HepG2 (cell line): ENCODE measurements around the gene MAIP1. TPM values are rescaled to one million over a fixed set of nuclear protein-coding genes. Genes with fewer than 3 reads are reported as not detected.

Experiments used
- ATAC-seq: fragments of 200-7000 bp; cut with Tn5 transposase; 3 replicates; pipeline ENCODE4 v1.9.1; 2020; ENCODE audit warnings: mild to moderate bottlenecking, moderate library complexity
- BruUV-seq: library from RNA; stranded (reverse); fragments of 400-500 nt; replicated peaks from 2 replicates; lab custom pipeline; 2021; lab: Mats Ljungman, UMichigan
- CTCF ChIA-PET: fragments of 300-600 bp; formaldehyde crosslinking; extraction: SDS; loops from one replicate; lab custom pipeline; 2021; ENCODE audit warnings: low total read pairs, inconsistent platforms, low intra/inter-chr PET ratio; lab: Yijun Ruan, JAX
- POLR2A ChIA-PET: fragments of 350-600 bp; sonication (Branson Sonifier 250); formaldehyde crosslinking; loops from one replicate; lab custom pipeline; 2020; ENCODE audit warnings: antibody characterized with exemption, inconsistent platforms; lab: Yijun Ruan, JAX
- DNase-seq: peaks from one replicate; pipeline ENCODE4 v3.0.0-alpha.2; 2015; ENCODE audit warnings: low spot score
- FAIRE-seq: peaks from 3 replicates; lab custom pipeline; 2011; peaks lifted over from hg19 to GRCh38; lab: Jason Lieb, UNC
- H2AFZ ChIP-seq: one replicate; pipeline ENCODE4 v1.6.1; 2011; ENCODE audit warnings: low read length, inconsistent platforms
- H3K27ac ChIP-seq: fragments of 300-600 bp; 3 replicates; pipeline ENCODE4 v1.8.0; 2011; ENCODE audit warnings: mixed run types, mild to moderate bottlenecking, mixed read lengths, low read length, inconsistent platforms; ENCODE audit not compliant: insufficient read depth; ENCODE audit errors: extremely low read length
- H3K27me3 ChIP-seq, 2 experiments: fragments of 200-600 bp in 1 of 2; 2 replicates in 1 of 2; 3 replicates in 1 of 2; pipeline versions ENCODE4 v1.6.0 to v1.8.0; 2011; ENCODE audit warnings: low read length in 2 of 2, mild to moderate bottlenecking in 2 of 2, moderate library complexity in 2 of 2, inconsistent platforms in 1 of 2; ENCODE audit not compliant: insufficient read depth in 2 of 2, control insufficient read depth in 1 of 2
- H3K36me3 ChIP-seq, 2 experiments: fragments of 200-600 bp in 1 of 2; replicated peaks in 1 of 2; 2 replicates in 1 of 2; 3 replicates in 1 of 2; pipeline versions ENCODE4 v1.5.1 to v1.8.0; 2011; ENCODE audit warnings: low read length in 2 of 2, inconsistent platforms in 1 of 2; ENCODE audit not compliant: insufficient read depth in 2 of 2, control insufficient read depth in 1 of 2
- H3K4me1 ChIP-seq: 2 replicates; pipeline ENCODE4 v1.5.1; 2012; ENCODE audit warnings: low read length, inconsistent platforms; ENCODE audit not compliant: insufficient read depth
- H3K4me2 ChIP-seq: 2 replicates; pipeline ENCODE4 v1.6.0; 2011; ENCODE audit warnings: low read depth, low read length, inconsistent platforms
- H3K4me3 ChIP-seq, 3 experiments: fragments of 200-600 bp in 1 of 3; sonication (generic), shearing (Covaris generic) in 1 of 3; replicated peaks in 1 of 3; 2 replicates each; pipeline ENCODE4 v1.5.1; 2011 to 2016; ENCODE audit warnings: low read length in 3 of 3, inconsistent platforms in 2 of 3, low read depth in 2 of 3, mild to moderate bottlenecking in 2 of 3, control low read depth in 1 of 3, mixed read lengths in 1 of 3; ENCODE audit not compliant: insufficient read depth in 1 of 3
- H3K79me2 ChIP-seq: one replicate; pipeline ENCODE4 v1.6.1; 2011; ENCODE audit warnings: low read length, inconsistent platforms; ENCODE audit not compliant: insufficient read depth
- H3K9ac ChIP-seq: 2 replicates; pipeline ENCODE4 v1.6.0; 2011; ENCODE audit warnings: mild to moderate bottlenecking, low read depth, low read length, inconsistent platforms; ENCODE audit not compliant: insufficient read depth
- H3K9me3 ChIP-seq: 2 replicates; pipeline ENCODE4 v1.5.1; 2012; ENCODE audit warnings: mild to moderate bottlenecking, low read length
- H4K20me1 ChIP-seq: 2 replicates; pipeline ENCODE4 v1.6.0; 2011; ENCODE audit warnings: inconsistent platforms, mild to moderate bottlenecking, low read length, moderate library complexity; ENCODE audit not compliant: insufficient read depth
- DZIP1 ChIP-seq: sonication (generic); formaldehyde crosslinking; IDR thresholded peaks from 2 replicates; pipeline ENCODE4 v1.5.0; 2020; ENCODE audit warnings: mild to moderate bottlenecking, missing genetic modification reagents
- EED ChIP-seq: sonication (generic); formaldehyde crosslinking; IDR thresholded peaks from 2 replicates; pipeline ENCODE4 v1.5.0; 2020; ENCODE audit warnings: mild to moderate bottlenecking, missing genetic modification reagents
- HIC2 ChIP-seq: sonication (generic); formaldehyde crosslinking; IDR thresholded peaks from 2 replicates; pipeline ENCODE4 v1.9.0; 2022; ENCODE audit warnings: low read depth, missing genetic modification reagents
- HIVEP1 ChIP-seq: sonication (generic); formaldehyde crosslinking; IDR thresholded peaks from 2 replicates; pipeline ENCODE4 v1.4.0; 2020; ENCODE audit warnings: mild to moderate bottlenecking, missing genetic modification reagents
- HOXD1 ChIP-seq: sonication (generic); formaldehyde crosslinking; IDR thresholded peaks from 2 replicates; pipeline ENCODE4 v1.5.0; 2020; ENCODE audit warnings: missing genetic modification reagents
- KLF12 ChIP-seq: sonication (generic); formaldehyde crosslinking; IDR thresholded peaks from 2 replicates; pipeline ENCODE4 v1.4.0; 2020; ENCODE audit warnings: missing genetic modification reagents, borderline replicate concordance
- MYPOP ChIP-seq: sonication (generic); formaldehyde crosslinking; IDR thresholded peaks from 2 replicates; pipeline ENCODE4 v1.8.1; 2023; ENCODE audit warnings: mild to moderate bottlenecking, moderate library complexity, missing genetic modification reagents
- NFE2L2 ChIP-seq: fragments of 150-350 bp; IDR thresholded peaks from 2 replicates; pipeline ENCODE4 v1.6.1; 2014; ENCODE audit warnings: low read length
- NFRKB ChIP-seq: fragments of 450-650 bp; IDR thresholded peaks from 2 replicates; pipeline ENCODE4 v1.6.1; 2017
- SRSF9 ChIP-seq: fragments of 200-400 bp; formaldehyde crosslinking; IDR thresholded peaks from 2 replicates; pipeline ENCODE4 v1.6.1; 2018; ENCODE audit warnings: borderline replicate concordance, mild to moderate bottlenecking, low read depth, low read length; ENCODE audit not compliant: insufficient read depth, poor library complexity, severe bottlenecking
- ZNF451 ChIP-seq: sonication (generic); formaldehyde crosslinking; IDR thresholded peaks from 2 replicates; pipeline ENCODE4 v1.5.0; 2020; ENCODE audit warnings: mild to moderate bottlenecking, missing genetic modification reagents
- ZNF589 ChIP-seq: sonication (generic); formaldehyde crosslinking; conservative IDR thresholded peaks from 2 replicates; pipeline ENCODE4 v1.8.0; 2022; ENCODE audit warnings: mild to moderate bottlenecking, moderate library complexity, missing genetic modification reagents
- WGBS: methylation state at CpG from one replicate; pipeline ENCODE4 v1.1.6; 2017; ENCODE audit warnings: low lambda C conversion rate; 5-methylcytosine and 5-hydroxymethylcytosine counted together
- in situ Hi-C: cut with HindIII; loops from 2 replicates; pipeline ENCODE4 v1.10.0; 2017; ENCODE audit warnings: low pct_unique_long_range_greater_than_20kb; ENCODE audit not compliant: extremely low pct_ligation_motif_present
- intact Hi-C: fragments of 100-400 bp; cut with micrococcal nuclease; formaldehyde crosslinking; loops from one replicate; pipeline ENCODE4 v1.10.0; 2022; ENCODE audit not compliant: unreplicated experiment
- polyA plus RNA-seq, 8 experiments: library from polyadenylated mRNA; depleted of rRNA in 3 of 8; stranded (reverse) in 7 of 8; unstranded in 1 of 8; fragments of >200 nt; fragmentation: Illumina TruSeq in 4 of 8; extraction: Trizol in 4 of 8; gene quantifications; 2 replicates each; pipeline versions ENCODE4 v1.2.1 to v1.2.3, GENCODE V29; 2011 to 2016; ENCODE audit warnings: low read depth in 4 of 8, missing spikeins in 1 of 8, mixed read lengths in 1 of 8; ENCODE audit not compliant: insufficient read depth in 1 of 8
- total RNA-seq, 5 experiments: library from RNA; depleted of rRNA; stranded (reverse); fragments of >200 nt; fragmentation: Illumina TruSeq; extraction: Trizol; gene quantifications; 2 replicates each; pipeline ENCODE4 v1.2.3, GENCODE V29; 2016; ENCODE audit warnings: low read depth in 1 of 5

The MAIP1 gene
- total and polyA plus RNA-seq, 2 of the 13 experiments (the other 11 are each of a cell fraction or from before 2014, with no cell fraction given): 22.3 to 72.9 TPM

GRCh38 chr2:199922856-199923255 lies 32.5 kb upstream of the MAIP1 start (continued):
- TF ChIP-seq HIC2 (no peak), NFRKB (no peak), NFE2L2 (no peak), KLF12 (CRISPR knock-in tag) (no peak), EED (CRISPR knock-in tag) (no peak)

GRCh38 chr2:199923924-199924323 lies 31.5 kb upstream of the MAIP1 start:
- intact Hi-C loops: no loop called here
- TF ChIP-seq DZIP1: no peak
- no peak for TF ChIP-seq ZNF589 (CRISPR knock-in tag)
- TF ChIP-seq HOXD1 (CRISPR knock-in tag): no peak
- no peak for TF ChIP-seq SRSF9
- no peak for TF ChIP-seq ZNF451
- no peak for TF ChIP-seq HIVEP1
- no peak for TF ChIP-seq MYPOP (CRISPR knock-in tag)

More at GRCh38 chr2:199923924-199924323, 31.5 kb upstream of the MAIP1 start:
- Histone ChIP-seq H4K20me1 (no peaks in the 10 kb centered on the region), H2AFZ (no peak overlapping the region), H3K9ac (no peak overlapping the region), H3K36me3 (peaks cover 10 to 41% of the 10 kb centered on the region in 2 experiments), H3K4me3 (no peak overlapping the region), H3K27ac (no peak overlapping the region), H3K4me1 (no peaks in the 10 kb centered on the region), H3K79me2 (peaks cover 47% of the 10 kb centered on the region), H3K27me3 (no peaks in the 10 kb centered on the region), H3K9me3 (no peaks in the 10 kb centered on the region), H3K4me2 (no peak overlapping the region)
- ATAC-seq (no peak), FAIRE-seq (no peak), DNase-seq (no peak)
- CTCF ChIA-PET: no interaction called here
- WGBS: 95% methylated on average over 2 of the region's 2 CpGs
- POLR2A ChIA-PET: no interaction called here
- no TSS peak for BruUV-seq
- in situ Hi-C loops: no loop called here
